ENCODE results near the gene PACRG. TPM values are rescaled to one million over a fixed set of nuclear protein-coding genes. Genes with fewer than 3 reads are reported as not detected.

PACRG gene
- total and polyA plus RNA-seq, 8 donors, result 1.8 to 28.6 (median 3.2) TPM; not detected in 2

GRCh38 chr6:162825597-162825996, 97.8 kb downstream of the PACRG start:
- H3K36me3 ChIP-seq, result no peaks in the 10 kb centered on the region
- H3K4me3 ChIP-seq, result no peak overlapping the region
- no peaks in the 10 kb centered on the region for H3K4me1 ChIP-seq
- no peak for DNase-seq
- WGBS, 5 donors, result 62 to 71% (median 65%) methylated on average over 6 of the region's 6 CpGs
- H3K9me3 ChIP-seq, result no peaks in the 10 kb centered on the region
- TF ChIP-seq POLR2AphosphoS5 (IDR thresholded peaks at IDR 0.05), result no peak
- TF ChIP-seq POLR2A (IDR thresholded peaks at IDR 0.05), result no peak
- no peak for TF ChIP-seq CTCF (IDR thresholded peaks at IDR 0.05)
- TF ChIP-seq EP300 (IDR thresholded peaks at IDR 0.05), result no peak
- intact Hi-C loops (cut with DNase I; ENCODE audit: low total_unique reads), result no loop called here
- no peaks in the 10 kb centered on the region for H3K27me3 ChIP-seq
- H3K27ac ChIP-seq, result no peak overlapping the region

- peaks cover 0 to 5% (median 0%) of the 10 kb centered on the region in 4 donors for H3K9me3 ChIP-seq
- intact Hi-C loops (cut with DNase I; ENCODE audit: low total_unique reads), result no loop called here
- no peak for DNase-seq
- TF ChIP-seq POLR2A (IDR thresholded peaks at IDR 0.05), result no peak
- no peak for TF ChIP-seq CTCF (IDR thresholded peaks at IDR 0.05)
- no peak for TF ChIP-seq EP300 (IDR thresholded peaks at IDR 0.05)
- no peak for TF ChIP-seq POLR2AphosphoS5 (IDR thresholded peaks at IDR 0.05)
- H3K4me1 ChIP-seq, result no peaks in the 10 kb centered on the region
- 71 to 80% (median 78%) methylated on average over 8 of the region's 8 CpGs for WGBS, 5 donors
- no peak overlapping the region for H3K4me3 ChIP-seq
- H3K27me3 ChIP-seq, result no peaks in the 10 kb centered on the region
- no peak overlapping the region for H3K27ac ChIP-seq
- no peaks in the 10 kb centered on the region for H3K36me3 ChIP-seq
Measured at GRCh38 chr6:162829013-162829742, 101.4 kb downstream of the PACRG start.

GRCh38 chr6:162833776-162834175, 106.0 kb downstream of the PACRG start:
- Histone ChIP-seq H3K4me3 (no peak overlapping the region), H3K27me3 (no peaks in the 10 kb centered on the region), H3K4me1 (no peaks in the 10 kb centered on the region), H3K27ac (no peak overlapping the region), H3K9me3 (peaks cover 0 to 5% (median 0%) of the 10 kb centered on the region in 4 donors), H3K36me3 (no peaks in the 10 kb centered on the region)
- 76 to 83% (median 81%) methylated on average over 4 of the region's 4 CpGs for WGBS, 5 donors
- TF ChIP-seq CTCF (IDR thresholded peaks at IDR 0.05) (no peak), POLR2AphosphoS5 (IDR thresholded peaks at IDR 0.05) (no peak), EP300 (IDR thresholded peaks at IDR 0.05) (no peak), POLR2A (IDR thresholded peaks at IDR 0.05) (no peak)
- no peak for DNase-seq
- intact Hi-C loops (cut with DNase I; ENCODE audit: low total_unique reads), result no loop called here

- intact Hi-C loops (cut with DNase I; ENCODE audit: low total_unique reads), result no loop called here
- TF ChIP-seq POLR2AphosphoS5 (IDR thresholded peaks at IDR 0.05), result no peak
- no peak for TF ChIP-seq POLR2A (IDR thresholded peaks at IDR 0.05)
- TF ChIP-seq EP300 (IDR thresholded peaks at IDR 0.05), result no peak
- no peak for TF ChIP-seq CTCF (IDR thresholded peaks at IDR 0.05)
- DNase-seq, result no peak
- Histone ChIP-seq H3K4me1 (no peaks in the 10 kb centered on the region), H3K27me3 (no peaks in the 10 kb centered on the region), H3K27ac (no peak overlapping the region), H3K36me3 (no peaks in the 10 kb centered on the region), H3K4me3 (no peak overlapping the region), H3K9me3 (no peaks in the 10 kb centered on the region)
- WGBS, 5 donors, result 76 to 86% (median 78%) methylated on average over 9 of the region's 9 CpGs
Measured at GRCh38 chr6:162845972-162846371, 118.2 kb downstream of the PACRG start.

All from stomach (tissue), 9 donors.